HG03469 (cell line): Measurements from ENCODE around the gene VPS11.
A peak's percentile ranks its signal among the peaks of the same experiment; 100 is the strongest.
"Not testable (repeated sequence)": the region's sequence is repeated elsewhere in the genome, so short reads cannot be mapped to it uniquely, and the experiment has no call there.

Experiments used
- ATAC-seq: cut with Tn5 transposase; IDR thresholded peaks from one replicate; pipeline ENCODE4 v1.9.1; 2021; ENCODE audit warnings: mild to moderate bottlenecking, moderate library complexity, moderate number of reproducible peaks; ENCODE audit not compliant: unreplicated experiment

The VPS11 gene

DNA sequence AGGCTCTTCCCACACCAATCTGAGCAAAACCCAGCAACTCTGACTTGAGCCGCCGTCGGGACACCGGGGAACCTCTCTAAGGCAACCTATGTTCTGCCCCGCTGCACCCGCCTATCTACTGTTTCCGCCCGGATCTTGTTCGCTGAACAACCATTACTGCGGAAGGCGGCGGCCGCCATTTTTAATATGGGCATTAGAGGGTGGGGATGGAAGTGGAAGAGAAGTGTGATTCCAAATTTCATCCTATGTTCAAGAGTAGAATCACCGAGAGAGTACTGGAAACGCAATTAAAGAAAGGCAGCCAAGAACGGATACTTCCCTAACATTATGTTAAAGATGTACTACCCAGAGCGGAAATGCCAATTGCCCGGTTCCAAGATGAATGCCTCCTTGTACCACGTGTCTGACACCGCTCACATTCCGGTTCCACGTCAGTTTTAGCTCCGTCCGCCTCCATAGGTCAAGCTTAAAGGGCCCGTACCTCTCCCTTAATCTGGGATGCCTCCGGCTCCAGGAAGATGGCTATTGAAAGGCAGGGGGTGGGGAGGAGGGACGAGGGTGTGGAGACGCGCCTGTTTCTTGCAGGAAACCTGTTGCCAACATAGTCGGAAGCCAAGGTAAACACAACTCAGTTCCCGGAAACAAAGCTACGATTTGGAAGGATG is 34.3 kb downstream of the VPS11 start, which contains the start of gene DPAGT1:
DPAGT1 (minus strand) TSS at position 95 of the 665 bp plus-strand sequence. CDS start 198 bp downstream, outside the sequence.
- ATAC-seq: peak; percentile 39

DNA sequence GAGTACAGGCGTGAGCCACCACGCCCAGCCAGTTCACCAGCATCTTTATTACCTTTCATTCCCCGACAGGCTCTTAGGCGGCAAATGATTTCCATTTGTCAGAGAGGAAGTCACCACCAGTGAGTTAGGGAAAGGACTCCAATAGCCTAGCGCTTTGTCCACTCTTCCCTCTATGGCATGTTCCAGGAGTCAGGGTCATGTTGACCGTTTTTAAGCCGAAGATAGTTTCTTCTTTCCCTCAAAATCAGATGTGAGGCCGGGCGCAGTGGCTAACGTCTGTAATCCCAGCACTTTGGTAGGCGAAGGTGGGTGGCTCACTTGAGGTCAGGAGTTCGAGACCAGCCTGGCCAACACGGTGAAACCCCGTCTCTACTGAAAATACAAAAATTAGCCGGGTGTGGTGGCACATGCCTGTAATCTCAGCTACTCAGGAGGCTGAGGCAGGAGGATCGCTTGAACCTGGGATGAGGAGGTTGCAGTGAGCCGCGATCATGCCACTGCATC is 35.6 kb downstream of the VPS11 start:
- not testable (repeated sequence) for ATAC-seq

GRCh38 chr11:119103793-119104192 is 36.2 kb downstream of the VPS11 start:
- ATAC-seq: no peak

GRCh38 chr11:119106564-119107537 is 39.2 kb downstream of the VPS11 start, which contains the start of gene C2CD2L:
Gene C2CD2L (plus strand): TSS chr11:119107344. CDS start chr11:119107742, 398 bp downstream.
- ATAC-seq: peak; percentile 47

GRCh38 chr11:119107538-119108145 is 40.0 kb downstream of the VPS11 start:
- ATAC-seq: peak; percentile 3

GRCh38 chr11:119108146-119108856 is 40.7 kb downstream of the VPS11 start:
- no peak for ATAC-seq

GRCh38 chr11:119108857-119109221 is 41.2 kb downstream of the VPS11 start:
- ATAC-seq: no peak

DNA sequence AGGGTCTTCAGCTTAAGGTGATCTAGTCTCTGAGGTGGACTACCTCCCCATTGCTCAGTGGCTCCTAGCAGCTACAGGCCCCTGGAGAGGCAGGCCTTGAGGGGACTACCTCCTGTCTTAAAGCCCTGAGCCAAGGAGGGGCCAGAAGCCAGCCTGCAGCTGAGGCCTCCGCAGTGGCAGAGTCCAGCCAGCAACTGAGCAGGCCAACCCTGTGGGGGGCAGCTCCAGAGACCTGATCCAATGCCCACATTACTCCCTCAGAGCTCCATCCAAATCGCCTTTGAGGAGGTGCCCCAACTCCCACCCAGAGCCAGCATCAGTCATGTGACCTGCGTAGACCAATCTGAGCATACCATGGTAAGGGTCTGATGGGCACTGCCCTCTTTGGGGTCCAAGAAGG is 42.2 kb downstream of the VPS11 start:
- no peak for ATAC-seq

DNA sequence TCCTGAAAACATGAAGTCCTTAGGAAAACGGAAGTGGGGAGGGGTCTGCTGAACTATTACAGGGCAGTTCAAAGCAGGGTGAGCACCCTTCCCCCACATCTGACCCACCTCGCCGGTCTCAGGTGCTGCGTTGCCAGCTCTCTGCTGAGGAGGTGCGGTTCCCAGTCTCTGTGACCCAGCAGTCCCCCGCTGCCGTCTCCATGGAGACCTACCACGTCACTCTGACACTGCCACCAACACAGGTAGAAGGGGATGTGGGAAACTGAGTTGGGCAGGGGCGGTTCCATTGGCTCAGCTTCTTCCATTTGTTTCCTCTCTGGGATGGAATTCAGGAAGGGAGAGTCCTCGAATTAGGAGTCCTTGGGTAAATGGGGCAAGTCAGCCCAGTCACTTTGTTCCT is 42.8 kb downstream of the VPS11 start:
- no peak for ATAC-seq

GRCh38 chr11:119111361-119111925 is 43.8 kb downstream of the VPS11 start:
- no peak for ATAC-seq

DNA sequence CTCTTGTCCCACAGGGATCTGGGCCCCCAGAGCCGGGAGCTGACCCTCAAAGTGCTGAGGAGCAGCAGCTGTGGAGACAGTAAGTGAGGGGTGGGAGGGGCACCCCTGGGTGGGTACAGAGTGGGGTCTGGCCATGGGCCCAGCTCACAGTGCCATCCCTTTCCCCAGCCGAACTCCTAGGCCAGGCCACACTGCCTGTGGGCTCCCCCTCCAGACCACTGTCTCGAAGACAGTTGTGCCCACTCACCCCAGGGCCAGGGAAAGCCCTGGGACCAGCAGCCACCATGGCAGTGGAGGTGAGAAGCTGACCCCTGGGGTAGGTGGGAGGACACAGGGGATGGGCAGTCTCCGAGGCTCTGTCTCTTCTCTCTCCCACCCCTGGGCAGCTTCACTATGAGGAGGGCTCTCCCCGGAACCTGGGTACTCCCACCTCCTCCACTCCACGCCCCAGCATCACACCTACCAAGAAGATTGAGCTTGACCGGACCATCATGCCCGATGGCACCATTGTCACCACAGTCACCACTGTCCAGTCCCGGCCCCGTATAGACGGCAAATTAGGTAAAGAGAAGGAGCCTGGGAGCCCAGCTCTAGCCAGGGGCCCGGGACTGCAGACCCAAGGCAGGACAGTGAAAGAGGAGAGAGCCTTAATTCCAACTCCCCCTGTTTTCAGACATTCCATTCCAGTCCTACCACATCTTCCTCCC is 44.8 kb downstream of the VPS11 start:
- ATAC-seq: no peak

- ATAC-seq: no peak
Observed at GRCh38 chr11:119113716-119114115, 46.1 kb downstream of the VPS11 start.

DNA sequence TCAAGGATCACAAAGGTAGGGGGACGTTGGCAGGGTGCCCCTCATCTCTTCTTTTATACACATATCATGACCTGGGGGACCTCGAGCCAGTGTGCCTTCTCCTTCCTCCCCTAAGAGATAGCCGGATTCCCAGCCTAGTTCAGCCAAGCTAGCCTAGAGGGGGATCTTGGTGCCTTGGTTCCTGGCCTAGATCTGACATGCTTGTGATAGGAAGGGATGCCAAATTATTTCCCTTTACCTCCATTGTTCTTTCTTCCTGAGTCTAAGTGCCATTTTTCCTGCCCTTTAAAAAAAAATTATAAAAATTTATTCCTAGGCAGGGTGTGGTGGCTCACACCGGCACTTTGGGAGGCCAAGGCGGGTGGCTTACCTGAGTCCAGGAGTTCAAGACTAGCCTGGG is 46.7 kb downstream of the VPS11 start:
- ATAC-seq: no peak

- ATAC-seq: no peak
Observed at GRCh38 chr11:119115484-119116234, 48.0 kb downstream of the VPS11 start.

DNA sequence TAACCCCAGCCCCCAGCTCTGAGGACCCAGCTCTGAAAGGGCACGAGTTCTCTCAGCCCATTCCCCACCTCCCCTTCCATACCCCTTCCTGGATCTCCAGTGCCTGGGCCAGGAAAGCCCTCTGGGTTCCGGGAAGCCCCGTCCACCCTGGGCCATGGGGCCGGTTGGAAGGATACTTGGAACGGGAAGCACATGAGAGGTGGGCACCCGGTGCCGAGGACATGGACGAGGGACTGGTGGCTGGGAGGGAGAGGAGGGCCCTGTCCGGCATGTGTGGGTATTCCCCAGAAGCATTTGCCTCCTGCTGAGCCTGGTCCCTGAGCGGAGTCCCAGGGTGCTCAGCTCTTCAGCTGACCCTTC is 48.6 kb downstream of the VPS11 start:
- ATAC-seq: no peak

DNA sequence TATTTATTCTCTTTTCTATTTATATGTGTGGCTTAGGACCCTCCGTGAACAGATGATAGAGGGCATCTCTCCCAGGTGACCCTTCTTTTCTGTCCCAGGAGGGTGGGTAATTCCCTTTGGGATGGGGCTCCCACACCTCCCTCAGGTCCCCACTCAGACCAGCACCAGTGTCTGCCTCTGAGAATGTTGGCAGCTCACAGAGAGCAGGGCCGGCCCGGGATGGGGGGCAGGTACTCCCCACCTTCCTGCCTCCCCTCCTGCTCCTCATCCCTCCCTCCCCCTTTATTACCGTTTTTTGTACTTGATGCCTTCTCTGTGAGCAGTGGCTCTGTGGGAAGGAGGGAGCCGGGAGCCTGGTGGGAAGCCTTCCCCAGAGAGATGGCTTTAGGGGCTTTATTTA is 49.0 kb downstream of the VPS11 start:
- ATAC-seq: no peak

- no peak for ATAC-seq
Observed at GRCh38 chr11:119117004-119117706, 49.5 kb downstream of the VPS11 start.

GRCh38 chr11:119118227-119118626 is 50.6 kb downstream of the VPS11 start:
- no peak for ATAC-seq
